ENCODE results near the gene RAPH1.
A peak's percentile ranks its signal among the peaks of the same experiment; 100 is the strongest.
"Not testable (repeated sequence)": the region's sequence is repeated elsewhere in the genome, so short reads cannot be mapped to it uniquely, and the experiment has no call there.

The RAPH1 gene

DNA sequence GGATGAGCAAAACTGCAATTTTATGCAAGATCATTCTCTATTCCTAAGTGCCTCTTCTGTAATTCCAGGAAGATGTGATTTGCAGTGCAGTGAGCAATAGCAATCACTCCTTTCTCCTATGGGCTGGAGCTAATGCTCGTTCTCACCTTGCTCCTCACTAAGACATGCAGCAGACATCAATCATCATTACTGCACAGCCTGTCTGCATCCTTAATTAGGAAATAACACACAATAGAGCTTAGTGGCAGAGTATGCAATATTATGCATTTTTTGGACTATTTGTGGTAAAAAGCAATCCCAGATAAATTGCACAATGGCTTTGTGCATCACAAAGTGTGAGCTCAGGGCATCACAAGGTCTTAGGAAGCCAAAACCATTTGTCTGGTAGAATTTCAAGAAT is 32.6 kb upstream of the RAPH1 start:
- no peak for TF ChIP-seq POLR2A (IDR thresholded peaks at IDR 0.05; ENCODE audit: low read depth, low read length)
- no peak for DNase-seq (ENCODE audit: insufficient read length, low spot score)

DNA sequence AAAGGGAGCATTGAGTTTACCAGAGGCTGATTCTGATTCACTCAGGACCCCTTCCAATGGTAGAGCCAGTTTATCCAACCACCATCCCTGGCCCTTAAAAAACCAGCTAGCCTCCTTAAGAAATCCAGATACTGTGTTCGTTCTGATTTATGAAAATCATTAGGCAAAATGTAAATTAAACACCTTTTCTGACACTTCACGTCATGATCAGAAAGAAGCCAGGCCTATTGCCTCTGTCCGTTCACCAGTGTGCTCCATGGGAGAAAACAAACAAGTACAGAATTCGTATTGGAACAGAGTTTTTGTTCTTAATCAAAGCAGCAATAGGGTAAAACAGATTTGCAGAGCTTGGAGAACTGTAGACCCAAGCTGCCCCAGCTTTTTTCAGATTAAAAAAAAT is 31.1 kb upstream of the RAPH1 start:
- FAIRE-seq (no peak), DNase-seq (ENCODE audit: insufficient read length, low spot score) (no peak)
- no peak for TF ChIP-seq POLR2A (IDR thresholded peaks at IDR 0.05; ENCODE audit: low read depth, low read length)

More for the DNA sequence above, 32.6 kb upstream of the RAPH1 start:
- FAIRE-seq = no peak

DNA sequence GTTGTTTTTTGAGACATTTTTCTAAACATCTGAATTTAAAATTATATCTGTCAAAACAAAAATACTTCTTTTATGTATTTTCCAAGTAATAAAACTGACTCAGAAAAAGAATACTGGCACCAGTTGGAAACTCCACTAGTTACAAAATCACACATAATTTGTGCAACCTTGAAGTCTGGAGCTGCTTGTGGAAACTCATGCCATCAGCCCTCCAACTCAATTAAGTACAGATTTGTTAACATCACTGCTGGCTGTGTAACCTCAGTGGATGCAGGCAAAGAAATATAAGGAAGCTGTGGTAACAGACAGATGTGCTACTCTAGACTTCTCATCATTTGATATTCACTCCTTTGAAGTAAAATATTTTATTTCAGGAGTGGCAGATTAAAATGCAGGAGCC is 30.0 kb upstream of the RAPH1 start:
- FAIRE-seq (no peak), DNase-seq (ENCODE audit: insufficient read length, low spot score) (no peak)
- no peak for TF ChIP-seq POLR2A (IDR thresholded peaks at IDR 0.05; ENCODE audit: low read depth, low read length)

DNA sequence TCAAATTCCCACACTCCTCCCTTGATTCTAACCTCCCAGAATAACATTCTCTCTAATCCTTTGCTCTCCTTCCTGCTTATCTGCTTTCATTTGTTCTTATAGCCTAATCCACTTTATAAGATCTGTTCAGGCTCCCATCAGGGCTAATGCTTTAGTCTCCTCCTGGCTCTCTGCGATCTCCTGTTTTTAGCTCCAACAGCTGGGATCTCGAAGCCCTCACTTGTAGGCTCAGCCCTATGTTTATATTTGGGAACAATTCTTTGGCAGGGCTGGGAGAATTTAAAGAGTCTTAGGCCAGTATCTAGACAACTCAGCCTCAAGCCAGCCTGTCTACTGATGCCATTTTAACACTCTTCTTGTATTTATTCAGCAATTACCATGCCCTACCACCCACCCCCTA is 27.2 kb upstream of the RAPH1 start:
- DNase-seq (ENCODE audit: insufficient read length, low spot score) (no peak), FAIRE-seq (no peak)
- no peak for TF ChIP-seq POLR2A (IDR thresholded peaks at IDR 0.05; ENCODE audit: low read depth, low read length)

DNA sequence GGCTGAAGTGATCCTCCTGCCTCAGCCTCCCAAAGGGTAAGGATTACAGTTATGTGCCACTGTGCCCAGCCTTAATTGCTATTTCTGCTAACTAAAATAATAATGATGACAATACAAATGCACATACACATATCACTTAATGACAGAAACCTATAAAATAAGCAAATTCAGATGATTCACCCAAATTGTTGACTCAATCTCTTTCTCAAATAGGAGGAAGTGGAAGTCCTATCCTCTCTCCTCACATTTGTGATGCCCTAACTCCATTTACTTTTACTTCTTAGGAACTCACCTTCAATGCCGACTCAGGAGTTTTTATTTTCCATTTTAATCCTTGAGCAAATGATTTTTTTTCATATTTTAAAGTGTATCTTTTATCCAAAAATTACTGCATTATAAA is 24.5 kb upstream of the RAPH1 start:
- DNase-seq (ENCODE audit: insufficient read length, low spot score) = no peak
- FAIRE-seq = no peak
- no peak for TF ChIP-seq POLR2A (IDR thresholded peaks at IDR 0.05; ENCODE audit: low read depth, low read length)

DNA sequence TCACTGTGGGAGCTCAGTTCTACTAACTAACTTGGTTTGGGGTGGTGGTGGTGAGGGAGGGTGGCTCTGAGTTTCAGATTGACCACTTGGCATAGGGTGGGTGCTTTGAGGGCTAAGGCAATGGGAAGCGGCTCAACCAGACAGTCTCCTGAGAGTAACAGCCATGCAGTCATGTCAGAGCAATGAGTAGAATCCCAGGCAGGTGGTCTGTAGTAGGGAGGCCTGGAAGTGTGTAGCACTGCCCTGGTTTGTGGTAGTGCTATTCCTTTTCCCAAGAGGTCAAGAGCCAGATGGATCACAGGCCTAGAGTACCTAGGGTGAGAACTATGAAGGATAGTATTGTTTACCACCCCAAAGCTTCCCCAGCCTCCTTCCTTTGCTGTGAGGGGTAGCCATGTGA is 18.7 kb upstream of the RAPH1 start:
- TF ChIP-seq POLR2A (IDR thresholded peaks at IDR 0.05; ENCODE audit: low read depth, low read length) = no peak
- DNase-seq (ENCODE audit: insufficient read length, low spot score) (no peak), FAIRE-seq (no peak)

DNA sequence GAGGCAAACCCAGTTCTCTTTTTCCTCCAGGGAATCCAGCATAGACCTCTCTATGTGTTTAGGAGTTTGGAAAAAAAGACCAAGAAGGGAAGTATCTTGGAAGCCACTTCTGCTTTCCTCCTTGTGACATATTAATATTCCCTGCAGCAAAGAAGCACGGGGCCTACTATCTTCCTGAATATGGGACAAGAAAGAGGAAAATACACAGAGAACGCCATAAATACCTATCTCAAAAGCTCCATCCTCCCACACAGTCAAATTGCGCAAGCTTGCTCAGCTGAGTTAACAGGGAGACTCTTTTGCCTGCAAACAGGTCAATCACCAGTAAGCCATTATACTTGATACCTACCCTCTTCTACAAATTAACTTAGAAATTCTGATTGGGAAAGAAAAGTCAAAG is 16.7 kb upstream of the RAPH1 start:
- DNase-seq (ENCODE audit: insufficient read length, low spot score) (no peak), FAIRE-seq (no peak)
- TF ChIP-seq POLR2A (IDR thresholded peaks at IDR 0.05; ENCODE audit: low read depth, low read length) = no peak

DNA sequence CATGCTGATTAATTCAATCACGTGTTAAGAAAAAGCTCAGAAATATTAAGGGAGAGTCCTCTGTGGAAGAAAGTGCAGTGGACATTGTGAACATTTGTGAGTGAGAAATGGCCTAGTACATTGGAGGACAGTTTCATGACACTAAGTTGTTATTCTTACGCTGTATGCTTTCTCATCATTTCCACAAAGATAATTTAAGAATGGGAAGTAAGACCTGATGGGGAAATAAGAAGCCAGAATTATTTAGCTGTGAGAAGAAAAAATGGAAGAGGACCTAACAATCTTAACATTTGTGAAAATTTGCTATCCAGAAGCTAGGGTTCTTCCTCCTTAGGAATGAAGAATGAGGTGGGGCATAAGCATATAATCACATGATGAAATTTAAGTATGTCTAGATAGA is 15.2 kb upstream of the RAPH1 start:
- DNase-seq (ENCODE audit: insufficient read length, low spot score) (no peak), FAIRE-seq (no peak)
- no peak for TF ChIP-seq POLR2A (IDR thresholded peaks at IDR 0.05; ENCODE audit: low read depth, low read length)

DNA sequence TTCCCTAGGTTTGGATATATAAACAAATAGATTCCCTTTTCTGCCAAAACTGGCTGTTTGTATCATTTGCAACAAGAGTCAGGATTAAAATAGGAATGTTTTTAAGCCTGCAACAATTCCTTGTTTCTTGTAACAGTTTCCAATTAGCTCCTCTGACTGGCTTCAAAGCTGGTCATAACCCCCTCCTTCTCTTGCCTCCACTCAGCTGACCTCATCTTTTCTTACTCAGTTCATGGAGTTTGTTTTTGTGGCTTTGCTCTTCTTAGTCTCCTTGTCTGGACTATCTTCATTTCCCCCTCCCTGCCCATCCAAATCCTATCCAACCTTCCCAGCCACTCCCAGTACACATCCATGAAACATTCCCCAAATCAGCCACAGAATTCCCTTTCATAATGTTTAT is 14.3 kb upstream of the RAPH1 start:
- no peak for DNase-seq (ENCODE audit: insufficient read length, low spot score)
- no peak for FAIRE-seq
- no peak for TF ChIP-seq POLR2A (IDR thresholded peaks at IDR 0.05; ENCODE audit: low read depth, low read length)

DNA sequence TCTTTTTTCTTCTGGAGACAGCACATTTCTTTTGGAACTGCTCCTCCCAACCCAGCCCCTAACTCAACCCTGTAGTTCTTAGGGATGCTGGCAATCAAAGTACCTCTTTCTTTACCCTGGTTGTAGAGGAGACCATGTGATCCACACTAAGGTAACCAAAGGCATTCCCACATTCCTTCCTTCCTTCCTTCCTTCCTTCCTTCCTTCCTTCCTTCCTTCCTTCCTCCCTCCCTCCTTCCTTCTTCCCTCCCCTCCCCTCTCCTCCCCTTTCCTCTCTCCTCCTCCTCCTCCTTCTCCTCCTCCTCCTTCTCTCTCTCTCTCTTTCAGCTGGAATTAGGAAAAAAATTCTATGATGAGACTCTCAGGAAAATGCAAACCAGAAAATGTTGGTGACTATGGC is 13.8 kb upstream of the RAPH1 start:
- no peak for DNase-seq (ENCODE audit: insufficient read length, low spot score)
- no peak for FAIRE-seq
- no peak for TF ChIP-seq POLR2A (IDR thresholded peaks at IDR 0.05; ENCODE audit: low read depth, low read length)

DNA sequence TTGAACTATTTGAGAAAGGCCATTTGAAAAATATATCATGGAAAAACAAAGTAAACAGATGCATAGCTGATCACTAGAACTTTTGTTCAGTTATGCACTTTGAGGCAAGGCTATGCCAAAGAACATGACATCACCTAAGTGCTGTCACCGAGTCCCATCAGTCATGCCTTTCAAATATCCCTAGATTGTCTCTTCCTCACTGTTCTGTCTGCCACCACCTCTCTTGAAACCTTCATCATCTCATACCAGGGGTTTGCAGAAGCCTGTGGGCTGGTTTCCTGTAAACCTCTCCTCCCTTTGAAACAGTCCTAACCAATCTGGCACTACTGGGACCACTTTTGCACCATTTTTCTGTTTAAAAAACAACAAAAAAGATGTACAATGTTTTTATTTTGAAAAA is 12.3 kb upstream of the RAPH1 start:
- no peak for DNase-seq (ENCODE audit: insufficient read length, low spot score)
- FAIRE-seq = peak; percentile 11
- no peak for TF ChIP-seq POLR2A (IDR thresholded peaks at IDR 0.05; ENCODE audit: low read depth, low read length)

DNA sequence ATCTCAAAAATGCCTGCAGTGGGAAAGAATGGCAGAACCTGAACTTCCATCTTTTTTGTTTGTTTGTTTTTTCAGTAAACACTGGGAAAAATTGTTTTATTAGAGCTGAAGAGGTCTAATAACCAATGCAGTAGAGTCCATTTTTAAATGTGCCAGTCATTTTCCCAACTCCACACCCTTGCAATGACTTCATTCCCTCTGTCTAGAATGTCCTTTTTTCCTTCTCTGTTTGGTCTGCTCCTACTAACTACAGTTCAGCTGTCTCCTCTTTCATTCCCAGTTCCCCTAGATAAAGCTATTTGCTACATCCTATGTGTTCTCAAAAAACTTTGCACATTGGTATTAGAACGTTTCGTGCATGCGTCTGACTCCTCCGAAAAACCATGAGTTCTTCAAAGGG is 9.3 kb upstream of the RAPH1 start:
- DNase-seq (ENCODE audit: insufficient read length, low spot score) (no peak), FAIRE-seq (no peak)
- TF ChIP-seq POLR2A (IDR thresholded peaks at IDR 0.05; ENCODE audit: low read depth, low read length) = no peak

DNA sequence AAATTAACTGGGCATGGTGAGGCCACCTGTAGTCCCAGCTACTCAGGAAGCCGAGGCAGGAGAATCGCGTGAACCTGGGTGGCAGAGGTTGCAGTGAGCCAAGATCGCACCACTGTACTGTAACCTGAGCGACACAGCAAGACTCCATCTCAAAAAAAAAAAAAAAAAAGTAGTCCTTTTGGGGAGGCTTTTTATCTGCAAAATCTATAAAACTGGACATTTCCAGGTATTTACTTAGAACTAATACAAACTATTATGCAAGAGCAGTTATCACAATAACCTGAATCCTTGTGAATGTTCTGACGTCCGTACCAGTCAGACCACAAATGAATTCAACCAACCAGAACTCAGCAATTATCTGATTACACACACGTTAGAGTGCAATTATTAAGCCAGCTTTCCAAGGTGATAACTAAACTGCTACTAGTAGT is 8.8 kb upstream of the RAPH1 start:
- TF ChIP-seq POLR2A (IDR thresholded peaks at IDR 0.05; ENCODE audit: low read depth, low read length) = no peak
- DNase-seq (ENCODE audit: insufficient read length, low spot score) = no peak
- FAIRE-seq = no peak

DNA sequence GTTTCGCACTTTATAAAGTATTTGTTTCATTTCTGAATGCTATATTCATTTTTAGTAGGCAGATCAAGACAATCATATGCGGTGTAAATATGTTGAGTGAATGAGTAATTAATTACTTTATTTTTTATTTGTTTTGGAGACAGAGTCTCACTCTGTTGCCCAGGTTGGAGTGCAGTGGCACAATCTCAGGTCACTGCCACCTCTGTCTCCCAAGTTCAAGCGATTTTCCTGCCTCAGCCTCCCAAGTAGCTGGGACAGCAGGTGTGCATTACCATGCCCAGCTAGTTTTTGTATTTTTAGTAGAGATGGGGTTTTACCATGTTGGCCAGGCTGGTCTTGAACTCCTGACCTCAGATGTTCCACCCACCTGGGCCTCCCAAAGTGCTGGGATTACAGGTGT is 5.5 kb upstream of the RAPH1 start:
- not testable (repeated sequence) for FAIRE-seq; DNase-seq (ENCODE audit: insufficient read length, low spot score)

DNA sequence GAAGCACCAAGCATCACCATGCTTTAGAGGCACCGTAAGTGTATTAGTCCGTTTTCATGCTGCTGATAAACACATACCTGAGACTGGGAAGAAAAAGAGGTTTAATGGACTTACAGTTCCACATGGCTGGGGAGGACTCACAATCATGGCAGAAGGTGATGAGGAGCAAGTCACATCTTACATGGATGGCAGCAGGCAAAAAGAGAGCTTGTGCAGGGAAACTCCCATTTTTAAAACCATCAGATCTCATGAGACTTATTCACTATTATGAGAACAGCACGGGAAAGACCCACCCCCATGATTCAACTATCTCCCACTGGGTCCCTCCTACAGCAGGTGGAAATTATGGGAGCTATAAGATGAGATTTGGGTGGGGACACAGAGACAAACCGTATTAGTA is 3.1 kb upstream of the RAPH1 start:
- DNase-seq (ENCODE audit: insufficient read length, low spot score); FAIRE-seq: not testable (repeated sequence)

DNA sequence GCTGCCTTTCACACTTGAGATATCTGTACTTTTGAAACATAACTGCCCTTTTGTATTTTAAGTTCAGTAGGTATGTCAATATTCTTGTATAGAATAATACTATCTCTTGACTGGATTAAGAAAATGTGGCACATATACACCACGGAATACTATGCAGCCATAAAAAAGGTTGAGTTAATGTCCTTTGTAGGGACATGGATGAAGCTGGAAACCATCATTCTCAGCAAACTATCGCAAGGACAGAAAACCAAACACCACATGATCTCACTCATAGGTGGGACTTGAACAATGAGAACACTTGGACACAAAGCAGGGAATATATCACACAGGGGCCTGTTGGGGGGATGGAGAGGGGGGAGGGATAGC is 1.5 kb upstream of the RAPH1 start:
- not testable (repeated sequence) for DNase-seq (ENCODE audit: insufficient read length, low spot score); FAIRE-seq
